Activated T-helper 1 cell treated with Interleukin-2 at 50 U/mL for 16 hours (primary cell): ENCODE measurements around the gene SLC24A3.

Experiments used
- DNase-seq: peaks from one replicate; pipeline ENCODE4 v3.0.0-alpha.2; 2020; ENCODE audit warnings: low read depth

SLC24A3 gene

GRCh38 chr20:19546648-19547047 lies 334.2 kb downstream of the SLC24A3 start:
- DNase-seq, result no peak

- no peak for DNase-seq
Measured at GRCh38 chr20:19547547-19547946, 335.1 kb downstream of the SLC24A3 start.

- no peak for DNase-seq
Measured at GRCh38 chr20:19549896-19550295, 337.5 kb downstream of the SLC24A3 start.

- no peak for DNase-seq
Measured at GRCh38 chr20:19552221-19553180, 340.1 kb downstream of the SLC24A3 start.

- no peak for DNase-seq
Measured at GRCh38 chr20:19554666-19555065, 342.2 kb downstream of the SLC24A3 start.

GRCh38 chr20:19555726-19556125 lies 343.3 kb downstream of the SLC24A3 start:
- DNase-seq, result no peak

GRCh38 chr20:19557291-19557690 lies 344.8 kb downstream of the SLC24A3 start:
- no peak for DNase-seq

- DNase-seq, result no peak
Measured at GRCh38 chr20:19560881-19561480, 348.5 kb downstream of the SLC24A3 start.

GRCh38 chr20:19562426-19562825 lies 350.0 kb downstream of the SLC24A3 start:
- DNase-seq, result no peak

GRCh38 chr20:19564261-19564660 lies 351.8 kb downstream of the SLC24A3 start:
- no peak for DNase-seq

- DNase-seq, result no peak
Measured at GRCh38 chr20:19565736-19566135, 353.3 kb downstream of the SLC24A3 start.

- DNase-seq, result no peak
Measured at GRCh38 chr20:19566226-19566945, 353.9 kb downstream of the SLC24A3 start.

GRCh38 chr20:19568128-19568527 lies 355.7 kb downstream of the SLC24A3 start:
- DNase-seq, result no peak

- DNase-seq, result no peak
Measured at GRCh38 chr20:19571996-19572395, 359.6 kb downstream of the SLC24A3 start.

GRCh38 chr20:19577692-19578091 lies 365.2 kb downstream of the SLC24A3 start:
- no peak for DNase-seq

GRCh38 chr20:19582782-19583181 lies 370.3 kb downstream of the SLC24A3 start:
- no peak for DNase-seq

GRCh38 chr20:19583532-19584175 lies 371.2 kb downstream of the SLC24A3 start:
- DNase-seq, result no peak

GRCh38 chr20:19588241-19588640 lies 375.8 kb downstream of the SLC24A3 start:
- DNase-seq, result no peak

- DNase-seq, result no peak
Measured at GRCh38 chr20:19588732-19589131, 376.3 kb downstream of the SLC24A3 start.

GRCh38 chr20:19589787-19590362 lies 377.4 kb downstream of the SLC24A3 start:
- no peak for DNase-seq

- DNase-seq, result no peak
Measured at GRCh38 chr20:19590382-19590781, 377.9 kb downstream of the SLC24A3 start.

- DNase-seq, result no peak
Measured at GRCh38 chr20:19593762-19594161, 381.3 kb downstream of the SLC24A3 start.
